HG02938 (cell line): ENCODE results near the gene LTK.
"Not testable (repeated sequence)": the region's sequence is repeated elsewhere in the genome, so short reads cannot be mapped to it uniquely, and the experiment has no call there.

Experiments used
- ATAC-seq: cut with Tn5 transposase; IDR thresholded peaks from one replicate; pipeline ENCODE4 v1.9.1; 2021; ENCODE audit warnings: mild to moderate bottlenecking, moderate library complexity; ENCODE audit not compliant: unreplicated experiment

The LTK gene

DNA sequence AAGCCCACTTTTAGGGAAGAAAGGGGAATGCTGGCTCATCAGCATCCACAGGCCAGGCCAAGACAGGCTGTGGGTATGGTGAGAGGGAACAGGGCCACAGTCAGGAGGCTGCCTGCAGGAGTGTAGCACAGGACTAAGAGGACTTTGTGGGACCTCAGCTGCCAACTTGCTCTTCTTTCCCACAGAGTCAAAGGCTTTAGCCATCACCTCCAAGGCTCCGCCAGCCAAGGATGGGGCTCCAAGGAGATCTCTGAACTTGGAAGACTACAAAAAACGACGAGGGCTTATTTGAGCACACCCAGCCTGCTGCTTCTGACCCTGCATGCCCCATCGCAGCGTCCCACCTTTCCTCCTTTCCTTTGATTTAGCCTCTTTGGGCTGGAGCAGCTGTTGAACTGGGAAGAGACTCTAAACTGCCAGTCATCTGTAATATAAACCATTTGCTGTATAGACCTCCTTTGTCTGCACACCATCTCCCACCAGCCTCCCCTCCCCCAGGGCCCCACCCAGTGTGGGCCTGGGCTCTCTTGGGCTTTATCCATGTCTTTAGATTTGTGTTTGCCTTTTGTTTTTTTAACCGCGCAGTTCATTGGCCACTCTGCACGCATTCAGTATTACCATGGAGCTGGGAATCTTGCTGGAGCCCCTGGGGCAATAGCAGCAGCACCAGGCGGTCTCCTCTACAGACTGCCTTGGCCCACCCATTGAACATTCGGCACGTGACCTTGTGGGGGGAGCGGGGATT is 33.1 kb downstream of the LTK start:
- no peak for ATAC-seq

DNA sequence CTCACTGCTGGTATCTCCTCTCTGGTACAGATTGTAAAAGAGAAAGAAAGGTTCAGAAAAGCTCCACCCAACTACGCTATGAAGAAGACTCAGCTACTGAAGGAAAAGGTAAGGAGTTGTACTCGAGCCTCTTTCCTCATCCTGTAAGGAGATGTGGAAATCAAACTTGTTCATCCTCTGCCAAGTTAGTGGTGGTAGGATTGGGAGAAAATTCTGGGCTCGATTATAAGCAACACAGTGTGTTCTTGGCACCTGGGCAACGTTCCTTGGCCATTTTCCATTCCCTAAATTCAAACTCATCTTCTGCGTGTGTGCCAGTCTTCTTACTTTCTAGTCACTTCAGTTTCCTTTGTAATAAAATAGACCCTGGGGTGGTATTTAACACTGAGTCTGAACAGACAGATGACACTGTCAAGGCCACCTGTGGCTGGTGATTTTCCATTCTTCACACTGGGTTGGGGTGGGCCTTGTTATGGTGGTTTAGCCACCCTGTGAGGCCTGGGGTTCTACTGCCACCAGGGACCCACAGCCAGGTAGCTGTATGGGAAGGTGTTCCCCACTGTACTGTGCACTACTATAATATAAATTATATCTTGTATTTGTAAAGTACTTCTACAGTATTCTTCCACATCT is 37.1 kb downstream of the LTK start:
- ATAC-seq = no peak

DNA sequence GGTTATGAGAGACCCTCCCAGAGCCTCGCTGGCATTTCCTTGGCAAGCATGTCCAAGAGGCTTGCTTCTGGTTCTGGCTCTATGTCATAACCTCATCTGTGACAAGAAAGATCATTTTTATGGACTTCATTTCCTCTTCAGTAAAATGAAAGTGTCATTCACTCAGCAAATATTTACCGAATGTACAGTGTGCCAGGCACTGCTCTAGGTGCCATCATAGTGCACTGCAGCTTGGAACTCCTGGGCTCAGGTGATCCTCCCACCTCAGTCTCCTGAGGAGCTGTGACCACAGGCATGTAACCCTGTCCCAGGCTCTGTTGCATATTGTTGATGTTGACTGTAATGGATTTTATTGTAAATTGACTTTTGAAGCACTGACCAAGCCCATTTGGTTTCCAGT is 38.7 kb downstream of the LTK start:
- no peak for ATAC-seq

DNA sequence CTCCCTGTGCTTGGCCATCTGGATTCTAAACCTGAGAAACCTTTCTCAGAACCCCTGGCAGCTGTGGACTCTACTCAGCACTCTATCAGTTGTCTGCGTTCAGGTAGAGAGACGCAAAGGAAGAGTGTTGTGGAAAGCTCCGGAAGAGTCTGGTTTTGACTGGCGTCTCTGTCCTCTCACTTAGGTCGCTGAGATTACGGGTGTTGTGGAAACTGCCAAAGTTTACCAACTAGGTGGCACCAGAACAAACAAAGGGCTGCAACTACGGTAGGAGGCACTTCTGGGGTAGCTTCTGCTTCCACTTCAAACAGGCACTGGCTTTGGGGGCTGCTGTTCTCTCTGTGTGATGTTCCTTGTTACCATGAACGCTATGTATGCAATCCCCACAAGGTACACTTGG is 39.2 kb downstream of the LTK start:
- no peak for ATAC-seq

DNA sequence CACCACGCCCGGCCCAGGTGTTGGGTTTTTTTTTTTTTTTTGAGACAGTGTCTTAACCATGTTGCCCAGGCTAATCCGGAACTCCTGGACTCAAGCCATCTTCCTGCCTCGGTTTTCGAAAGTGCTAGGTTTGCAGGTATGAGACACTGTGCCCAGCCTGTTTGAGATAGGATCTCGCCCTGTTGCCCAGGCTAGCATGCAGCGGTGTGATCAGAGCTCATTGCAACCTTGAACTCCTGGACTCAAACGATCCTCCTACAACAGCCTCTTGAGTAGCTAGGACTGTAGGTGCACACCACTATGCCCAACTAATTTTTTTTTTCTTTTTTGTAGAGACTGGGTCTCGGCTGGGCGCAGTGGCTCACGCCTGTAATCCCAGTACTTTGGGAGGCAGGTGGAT is 40.2 kb downstream of the LTK start:
- ATAC-seq = no peak

DNA sequence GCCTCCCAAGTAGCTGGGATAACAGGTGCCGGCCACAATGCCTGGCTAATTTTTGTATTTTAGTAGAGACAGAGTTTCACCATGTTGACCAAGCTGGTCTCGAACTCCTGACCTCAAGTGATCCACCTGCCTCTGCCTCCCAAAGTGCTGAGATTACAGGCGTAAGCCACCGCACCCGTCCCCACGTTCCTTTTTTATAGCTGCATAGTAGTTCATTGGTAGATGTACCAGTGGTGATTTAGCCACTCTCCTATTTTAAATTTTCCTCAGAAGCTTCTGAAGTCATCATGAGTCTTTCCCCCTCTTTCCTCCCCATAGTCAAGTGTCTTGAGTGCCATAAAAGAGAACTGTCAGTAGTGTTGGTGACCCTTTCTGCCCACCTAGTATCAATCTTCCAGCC is 44.0 kb downstream of the LTK start:
- not testable (repeated sequence) for ATAC-seq

DNA sequence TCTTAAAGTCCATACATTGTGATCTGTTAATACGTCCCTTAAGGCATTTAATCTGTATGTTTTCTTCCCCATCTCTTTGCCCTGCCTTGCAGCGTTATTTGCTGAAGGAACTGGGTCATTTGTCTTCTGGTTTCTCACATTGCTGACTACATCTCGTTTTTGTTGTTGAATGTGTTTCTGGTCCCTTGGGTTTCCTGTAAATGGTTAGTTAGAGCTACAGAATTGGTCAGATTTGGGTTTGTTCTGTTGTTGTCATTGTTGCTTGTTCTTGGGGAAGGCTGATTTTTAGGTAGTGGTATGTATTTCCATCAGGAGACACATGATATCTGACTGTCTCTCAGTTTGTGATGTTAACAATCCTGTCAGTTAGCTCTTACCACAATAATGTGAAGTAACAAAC is 46.9 kb downstream of the LTK start:
- ATAC-seq = no peak

DNA sequence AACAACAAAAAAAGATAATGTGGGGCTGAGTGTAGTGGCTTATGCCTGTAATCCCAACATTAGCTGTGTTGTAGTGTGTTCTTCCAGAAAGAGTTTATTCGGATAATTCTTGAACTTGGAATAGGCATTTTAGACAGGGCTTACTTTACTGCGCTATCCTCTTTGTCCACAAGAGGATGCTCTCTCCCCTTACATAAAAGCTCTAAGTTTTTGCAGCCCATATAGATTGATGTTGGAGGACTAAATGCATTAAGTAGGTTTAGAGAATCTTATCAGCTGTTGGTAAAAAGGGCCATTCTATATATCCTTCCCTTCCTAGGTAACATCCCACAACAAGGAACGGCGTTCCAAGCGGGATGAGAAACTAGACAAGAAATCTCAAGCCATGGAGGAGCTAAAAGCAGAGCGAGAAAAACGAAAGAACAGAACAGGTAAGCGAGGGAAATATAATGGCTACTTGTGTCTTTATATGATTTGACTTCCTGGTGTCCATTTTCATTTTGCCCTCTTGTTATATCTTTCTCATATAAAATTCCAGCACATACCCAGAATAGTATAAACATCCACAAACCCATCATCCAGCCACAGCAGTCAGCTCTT is 47.7 kb downstream of the LTK start:
- no peak for ATAC-seq

DNA sequence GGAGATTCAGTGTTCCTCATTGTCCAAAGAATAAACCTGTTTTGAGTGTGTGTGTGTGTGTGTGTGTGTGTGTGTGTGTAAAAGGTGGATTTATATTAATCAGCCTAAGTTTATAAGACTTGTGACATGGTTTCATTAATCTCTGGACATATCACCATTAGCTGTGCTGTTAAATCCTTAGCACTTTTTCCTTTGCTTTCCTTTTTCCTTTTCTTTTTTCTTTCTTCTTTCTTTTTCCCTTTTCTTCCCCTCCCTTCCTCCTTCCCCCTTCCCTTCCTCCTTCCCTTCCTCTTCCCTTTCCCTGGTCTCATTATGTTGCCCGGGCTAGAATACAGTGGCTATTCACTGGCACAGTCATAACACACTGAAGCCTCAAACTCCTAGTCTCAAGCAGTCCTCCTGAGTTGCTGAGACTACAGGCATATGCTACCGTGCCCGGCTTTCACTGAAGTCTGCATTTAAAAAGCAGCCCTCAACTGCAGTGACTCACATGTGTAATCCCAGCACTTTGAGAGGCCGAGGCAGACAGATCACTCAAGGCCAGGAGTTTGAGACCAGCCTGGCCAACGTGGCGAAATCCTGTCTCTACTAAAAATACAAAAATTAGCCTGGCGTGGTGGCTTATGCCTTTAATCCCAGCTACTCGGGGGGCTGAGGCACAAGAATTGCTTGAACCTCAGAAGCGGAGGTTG is 48.6 kb downstream of the LTK start:
- ATAC-seq = no peak

DNA sequence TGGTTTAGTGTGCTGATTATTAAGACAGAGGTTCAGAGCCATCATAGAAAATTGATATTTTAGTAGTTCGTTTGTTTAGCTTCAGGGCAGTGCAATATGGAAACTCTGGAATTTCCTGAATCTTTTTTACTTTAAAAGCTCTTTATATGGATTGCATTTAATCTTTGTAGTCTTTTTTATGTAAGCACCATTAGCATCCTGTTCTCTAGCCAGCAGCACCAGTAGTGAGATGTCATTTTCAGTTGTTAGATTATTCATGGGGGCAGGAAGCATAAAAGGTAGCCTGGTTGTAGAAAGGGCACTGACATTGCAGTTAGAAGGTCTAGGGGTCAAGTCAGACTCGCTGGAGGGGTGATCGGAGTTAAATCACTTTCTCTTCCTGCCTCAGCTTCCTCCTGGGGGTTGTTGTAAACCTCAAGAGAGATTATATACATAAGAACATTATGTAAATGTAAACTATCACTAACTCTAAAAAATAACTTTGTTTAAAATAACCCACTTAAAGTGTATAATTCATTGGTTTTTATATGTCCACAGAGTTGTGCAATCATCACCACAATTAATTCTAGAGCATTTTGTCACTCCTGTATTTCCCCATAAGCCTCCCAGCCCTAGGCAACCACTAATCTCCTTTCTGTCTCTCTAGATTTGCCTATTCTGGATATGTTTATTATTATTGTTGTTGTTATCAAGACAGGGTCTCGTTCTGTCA is 51.4 kb downstream of the LTK start:
- ATAC-seq = no peak
